Neuronal stem cell (in vitro differentiated cells): ENCODE results near the gene CELA2B.
A peak's percentile ranks its signal among the peaks of the same experiment; 100 is the strongest.

Source experiments
- DNase-seq: peaks from one replicate; pipeline ENCODE4 v3.0.0-alpha.2; 2013; ENCODE audit warnings: low spot score
- H2AFZ ChIP-seq: one replicate; pipeline ENCODE4 v1.6.1; 2013; ENCODE audit warnings: mild to moderate bottlenecking, low read length, inconsistent platforms
- H2AK5ac ChIP-seq: 2 replicates; pipeline ENCODE4 v1.6.1; 2013; ENCODE audit warnings: low read depth, mild to moderate bottlenecking, inconsistent platforms, low read length, moderate library complexity, mixed read lengths
- H2BK120ac ChIP-seq: 2 replicates; pipeline ENCODE4 v1.6.1; 2013; ENCODE audit warnings: low read depth, mild to moderate bottlenecking, inconsistent platforms, low read length, moderate library complexity, mixed read lengths
- H2BK12ac ChIP-seq: one replicate; pipeline ENCODE4 v1.6.1; 2013; ENCODE audit warnings: low read length, inconsistent platforms
- H2BK15ac ChIP-seq: 2 replicates; pipeline ENCODE4 v1.6.1; 2013; ENCODE audit warnings: mild to moderate bottlenecking, low read length, inconsistent platforms, mixed read lengths
- H2BK5ac ChIP-seq: one replicate; pipeline ENCODE4 v1.6.1; 2013; ENCODE audit warnings: inconsistent platforms, mild to moderate bottlenecking, low read length, moderate library complexity
- H3K14ac ChIP-seq: one replicate; pipeline ENCODE4 v1.6.1; 2013; ENCODE audit warnings: low read length, inconsistent platforms
- H3K18ac ChIP-seq: 2 replicates; pipeline ENCODE4 v1.6.1; 2013; ENCODE audit warnings: low read length, inconsistent platforms
- H3K23ac ChIP-seq: 2 replicates; pipeline ENCODE4 v1.6.1; 2013; ENCODE audit warnings: low read depth, mild to moderate bottlenecking, mixed read lengths, low read length, inconsistent platforms; ENCODE audit not compliant: poor library complexity
- H3K27ac ChIP-seq: replicated peaks from 3 replicates; pipeline ENCODE4 v1.5.1; 2013; ENCODE audit warnings: low read length, inconsistent platforms
- H3K27me3 ChIP-seq, 3 experiments: 2 replicates each; pipeline ENCODE4 v1.6.1; 2013; ENCODE audit warnings: low read length in 3 of 3, mild to moderate bottlenecking in 2 of 3, inconsistent platforms in 1 of 3, low read depth in 1 of 3, mixed read lengths in 1 of 3, moderate library complexity in 1 of 3; ENCODE audit not compliant: control insufficient read depth in 3 of 3, insufficient read depth in 3 of 3
- H3K36me3 ChIP-seq, 2 donors: replicated peaks in 1 of 2; 2 replicates each; pipeline ENCODE4 v1.6.1; 2013; ENCODE audit warnings: low read length in 2 of 2; ENCODE audit not compliant: control insufficient read depth in 2 of 2, insufficient read depth in 2 of 2
- H3K4ac ChIP-seq: 2 replicates; pipeline ENCODE4 v1.6.1; 2013; ENCODE audit warnings: inconsistent platforms, mild to moderate bottlenecking, low read length, moderate library complexity
- H3K4me1 ChIP-seq, 2 donors: 1 replicate in 1 of 2; 2 replicates in 1 of 2; pipeline ENCODE4 v1.6.1; 2013; ENCODE audit warnings: low read length in 2 of 2, low read depth in 1 of 2; ENCODE audit not compliant: control insufficient read depth in 2 of 2, insufficient read depth in 1 of 2
- H3K4me2 ChIP-seq: one replicate; pipeline ENCODE4 v1.6.1; 2013; ENCODE audit warnings: mild to moderate bottlenecking, low read length, inconsistent platforms; ENCODE audit not compliant: insufficient read depth, poor library complexity, severe bottlenecking
- H3K4me3 ChIP-seq, 2 donors: 2 replicates each; pipeline ENCODE4 v1.5.1; 2013; ENCODE audit warnings: low read length in 2 of 2, mild to moderate bottlenecking in 2 of 2, inconsistent platforms in 1 of 2, moderate library complexity in 1 of 2
- H3K79me1 ChIP-seq: one replicate; pipeline ENCODE4 v1.6.1; 2013; ENCODE audit warnings: low read depth, mild to moderate bottlenecking, inconsistent platforms, low read length, moderate library complexity
- H3K9ac ChIP-seq: one replicate; pipeline ENCODE4 v1.6.1; 2013; ENCODE audit warnings: mild to moderate bottlenecking, low read depth, low read length, inconsistent platforms; ENCODE audit not compliant: poor library complexity
- H3K9me3 ChIP-seq, 2 donors: replicated peaks in 1 of 2; 2 replicates each; pipeline versions ENCODE3 to v1.6.1; 2013; ENCODE audit warnings: low read length in 2 of 2, mild to moderate bottlenecking in 2 of 2, inconsistent platforms in 1 of 2, low read depth in 1 of 2, mixed read lengths in 1 of 2, moderate library complexity in 1 of 2; ENCODE audit not compliant: control insufficient read depth in 2 of 2, insufficient read depth in 1 of 2
- H4K8ac ChIP-seq: one replicate; pipeline ENCODE4 v1.6.1; 2013; ENCODE audit warnings: low read depth, mild to moderate bottlenecking, inconsistent platforms, low read length, moderate library complexity
- H4K91ac ChIP-seq: one replicate; pipeline ENCODE4 v1.6.1; 2013; ENCODE audit warnings: low read length, low read depth, mild to moderate bottlenecking, inconsistent platforms; ENCODE audit not compliant: poor library complexity
- WGBS, 2 donors: extraction: QIAGEN DNeasy Blood & Tissue Kit; methylation state at CpG; one replicate each; pipeline ENCODE4 v1.1.7; 2013; ENCODE audit warnings: missing lambda C conversion rate in 2 of 2, mixed read lengths in 1 of 2; ENCODE audit not compliant: insufficient read length in 2 of 2, insufficient replicate concordance in 1 of 2; ENCODE audit errors: extremely low coverage in 2 of 2; 5-methylcytosine and 5-hydroxymethylcytosine counted together

CELA2B gene

DNA sequence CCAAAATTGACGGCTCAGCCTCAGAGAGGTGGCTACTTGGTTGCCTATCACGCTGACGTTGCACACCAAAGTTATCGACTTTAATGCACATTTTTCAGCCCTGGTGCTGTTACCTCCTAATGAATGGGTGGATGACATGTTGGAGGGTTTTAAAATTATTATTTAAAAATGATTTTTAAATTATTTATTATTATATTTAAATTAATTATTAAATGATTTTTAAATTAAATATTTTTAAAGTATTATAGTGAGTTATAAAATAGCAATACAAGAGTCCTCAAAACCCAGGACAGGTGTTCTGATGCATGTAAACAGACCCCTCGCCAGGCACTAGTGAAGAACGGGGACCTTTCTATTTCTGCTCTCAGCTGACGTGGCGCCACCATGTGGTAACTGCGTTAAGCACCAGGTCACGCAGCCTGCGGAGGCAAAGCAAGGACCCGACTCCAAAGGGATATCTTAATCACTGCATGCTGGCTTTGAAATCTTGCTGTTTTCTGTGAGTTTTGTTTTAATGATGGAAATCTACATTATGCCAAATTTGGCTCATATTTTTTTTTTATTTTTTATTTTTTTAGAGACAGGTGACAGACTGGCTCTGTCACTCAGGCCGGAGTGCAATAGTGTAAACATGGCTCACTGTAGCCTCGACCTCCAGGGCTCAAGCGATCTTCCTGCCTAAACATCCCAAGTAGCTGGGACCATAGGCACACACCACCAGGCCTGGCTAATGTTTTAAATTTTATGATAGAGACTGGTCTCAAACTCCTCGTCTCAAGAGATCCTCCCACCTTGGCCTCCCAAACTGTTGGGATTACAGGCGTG, 25.5 kb downstream of the CELA2B start:
- H4K91ac ChIP-seq: no peak overlapping the region
- no peak overlapping the region for H2BK120ac ChIP-seq
- H3K79me1 ChIP-seq: no peaks in the 10 kb centered on the region
- WGBS, 2 donors: no CpG with 5 or more reads among the region's 17 CpGs
- no peak overlapping the region for H2AFZ ChIP-seq
- no peak overlapping the region for H3K9ac ChIP-seq
- peak; percentile 48 for DNase-seq
- H3K14ac ChIP-seq: no peak overlapping the region
- no peak overlapping the region for H4K8ac ChIP-seq
- no peak overlapping the region for H2AK5ac ChIP-seq
- peaks cover 4% of the 10 kb centered on the region in 2 donors for H3K36me3 ChIP-seq
- H3K27ac ChIP-seq: no peak overlapping the region
- no peak overlapping the region for H2BK12ac ChIP-seq
- peaks cover 0 to 4% of the 10 kb centered on the region in 2 donors for H3K9me3 ChIP-seq
- H3K4me3 ChIP-seq: no peak overlapping the region
- H3K4me1 ChIP-seq: peaks cover 3 to 4% of the 10 kb centered on the region in 2 donors
- H2BK5ac ChIP-seq: no peak overlapping the region
- no peak overlapping the region for H3K4me2 ChIP-seq
- no peak overlapping the region for H3K18ac ChIP-seq
- no peak overlapping the region for H3K4ac ChIP-seq
- no peak overlapping the region for H2BK15ac ChIP-seq
- H3K23ac ChIP-seq: peak overlapping the region; percentile 27
- no peaks in the 10 kb centered on the region for H3K27me3 ChIP-seq

DNA sequence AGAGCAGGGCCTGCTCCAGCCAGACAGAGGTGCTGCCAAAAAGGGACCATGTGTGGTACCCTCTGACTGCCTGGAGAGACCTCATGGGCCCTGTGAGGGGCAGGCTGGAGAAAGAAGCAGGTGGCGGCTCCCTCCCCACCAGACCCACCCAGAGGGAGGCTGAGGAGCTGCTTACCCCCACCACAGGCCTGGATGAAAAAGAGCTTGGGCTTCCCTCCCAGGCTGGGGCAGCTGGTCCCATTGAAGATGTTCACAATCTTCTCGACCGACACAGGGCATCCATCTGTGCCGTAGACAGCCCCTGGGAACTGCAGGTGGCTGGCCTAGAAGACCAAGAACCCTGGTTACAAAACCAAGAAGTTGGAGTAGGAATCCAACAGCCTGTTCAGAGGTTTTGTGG, 28.5 kb downstream of the CELA2B start:
- Histone ChIP-seq H2BK5ac (no peak overlapping the region), H3K14ac (no peak overlapping the region), H3K4me3 (no peak overlapping the region), H3K9me3 (no peaks in the 10 kb centered on the region), H3K36me3 (peaks cover 4 to 6% of the 10 kb centered on the region in 2 donors), H3K27me3 (no peaks in the 10 kb centered on the region), H4K8ac (no peak overlapping the region), H2BK15ac (no peak overlapping the region), H2BK120ac (no peak overlapping the region), H3K9ac (no peak overlapping the region), H3K23ac (no peak overlapping the region), H3K27ac (no peak overlapping the region), H3K18ac (no peak overlapping the region), H2BK12ac (no peak overlapping the region), H3K4me1 (peaks cover 3 to 4% of the 10 kb centered on the region in 2 donors), H2AFZ (no peak overlapping the region), H2AK5ac (no peak overlapping the region), H3K4me2 (no peak overlapping the region), H3K4ac (no peak overlapping the region), H4K91ac (no peak overlapping the region), H3K79me1 (no peaks in the 10 kb centered on the region)
- WGBS, 2 donors: no CpG with 5 or more reads among the region's 4 CpGs
- DNase-seq: no peak

DNA sequence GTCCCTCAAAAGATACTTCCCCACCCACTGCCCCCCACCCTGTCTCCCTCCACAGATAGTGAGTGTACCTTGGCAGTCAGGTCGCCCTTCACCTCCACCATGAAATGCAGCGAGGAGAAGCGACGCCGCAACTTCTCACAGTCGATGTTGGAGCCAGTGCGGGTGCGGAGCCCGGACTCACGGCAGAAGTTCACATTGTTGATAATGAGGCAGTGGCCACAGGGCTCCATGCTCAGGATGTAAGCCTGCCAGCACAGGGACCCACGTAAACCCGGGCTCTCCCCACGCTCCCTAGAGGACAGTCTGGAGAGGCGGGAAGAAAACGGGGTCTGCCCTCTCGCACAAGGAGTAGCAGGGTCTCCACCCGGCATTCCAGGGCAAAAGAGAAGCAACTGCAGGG, 30.9 kb downstream of the CELA2B start:
- no CpG with 5 or more reads among the region's 17 CpGs for WGBS, 2 donors
- H3K4me2 ChIP-seq: no peak overlapping the region
- DNase-seq: no peak

DNA sequence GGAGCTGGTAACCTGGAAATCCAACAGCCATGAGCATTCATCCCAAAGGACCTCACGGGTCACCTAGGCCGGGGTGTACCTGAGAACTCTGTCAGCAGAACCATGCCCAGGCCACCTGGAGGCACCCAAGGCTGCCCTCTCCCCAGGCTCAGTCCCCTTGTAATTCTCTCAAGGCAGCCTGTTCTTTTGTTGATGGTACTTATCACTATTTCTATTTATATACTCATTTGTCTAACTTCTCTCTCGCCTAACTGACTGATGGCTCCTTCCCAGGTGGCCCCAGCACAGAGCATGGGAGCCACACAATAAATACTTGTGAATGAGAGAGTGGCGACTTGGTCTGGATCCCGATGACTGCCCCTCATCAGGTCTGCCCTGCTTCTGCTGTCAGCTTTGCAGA, 31.4 kb downstream of the CELA2B start:
- no CpG with 5 or more reads among the region's 5 CpGs for WGBS, 2 donors

More for the DNA sequence above, 30.9 kb downstream of the CELA2B start:
- Histone ChIP-seq H3K9ac (no peak overlapping the region), H2AFZ (no peak overlapping the region), H3K23ac (no peak overlapping the region), H3K18ac (no peak overlapping the region), H3K27ac (no peak overlapping the region), H3K4me3 (no peak overlapping the region), H4K91ac (no peak overlapping the region), H4K8ac (no peak overlapping the region), H2BK120ac (no peak overlapping the region), H2BK5ac (no peak overlapping the region), H3K36me3 (peaks cover 2 to 3% of the 10 kb centered on the region in 2 donors), H3K4ac (no peak overlapping the region), H3K14ac (no peak overlapping the region), H2AK5ac (no peak overlapping the region), H2BK15ac (no peak overlapping the region), H3K27me3 (no peaks in the 10 kb centered on the region), H3K79me1 (peaks cover 1% of the 10 kb centered on the region), H2BK12ac (no peak overlapping the region), H3K9me3 (no peaks in the 10 kb centered on the region), H3K4me1 (peaks cover 0 to 4% of the 10 kb centered on the region in 2 donors)

More for the DNA sequence above, 31.4 kb downstream of the CELA2B start:
- H3K4ac ChIP-seq: no peak overlapping the region
- no peak overlapping the region for H2BK120ac ChIP-seq
- no peak overlapping the region for H2AFZ ChIP-seq
- no peak overlapping the region for H2AK5ac ChIP-seq
- no peak overlapping the region for H4K91ac ChIP-seq
- peaks cover 0 to 4% of the 10 kb centered on the region in 2 donors for H3K4me1 ChIP-seq
- H3K27me3 ChIP-seq: no peaks in the 10 kb centered on the region
- H2BK5ac ChIP-seq: no peak overlapping the region
- H3K27ac ChIP-seq: no peak overlapping the region
- no peak overlapping the region for H3K4me2 ChIP-seq
- DNase-seq: no peak
- peaks cover 2% of the 10 kb centered on the region for H3K79me1 ChIP-seq
- H2BK15ac ChIP-seq: no peak overlapping the region
- H3K18ac ChIP-seq: peak overlapping the region; percentile 3
- peaks cover 2 to 8% of the 10 kb centered on the region in 2 donors for H3K36me3 ChIP-seq
- no peak overlapping the region for H3K14ac ChIP-seq
- H2BK12ac ChIP-seq: no peak overlapping the region
- H3K23ac ChIP-seq: no peak overlapping the region
- H3K9me3 ChIP-seq: no peaks in the 10 kb centered on the region
- no peak overlapping the region for H4K8ac ChIP-seq
- no peak overlapping the region for H3K4me3 ChIP-seq
- no peak overlapping the region for H3K9ac ChIP-seq
